Caki2 (cell line): ENCODE data around the gene ERVW-1. TPM values are rescaled to one million over a fixed set of nuclear protein-coding genes. Genes with fewer than 3 reads are reported as not detected.
A peak's percentile ranks its signal among the peaks of the same experiment; 100 is the strongest.

Experiments
- DNase-seq: peaks from one replicate; pipeline ENCODE4 v3.0.0-alpha.2; 2015; ENCODE audit warnings: low read depth
- in situ Hi-C: cut with HindIII; loops from 2 replicates; pipeline ENCODE4 v1.10.0; 2016; ENCODE audit warnings: low sequenced_read_pairs, low pct_unique_long_range_greater_than_20kb, mixed read lengths
- total RNA-seq: library from RNA; depleted of rRNA; stranded (reverse); fragments of >200 nt; shearing (Covaris generic); gene quantifications from 2 replicates; pipeline ENCODE4 v1.2.3, GENCODE V29; 2014; ENCODE audit warnings: low replicate concordance; rRNA removed

Gene ERVW-1
- total RNA-seq, 1 experiment from 2014 or later, result not detected

GRCh38 chr7:92437956-92438491 lies 39.7 kb downstream of the ERVW-1 start:
- DNase-seq, result no peak
- in situ Hi-C loops, result no loop called here

GRCh38 chr7:92436612-92437445 lies 40.9 kb downstream of the ERVW-1 start:
- in situ Hi-C loops, result no loop called here
- no peak for DNase-seq

GRCh38 chr7:92435542-92435941 lies 42.2 kb downstream of the ERVW-1 start:
- in situ Hi-C loops, result no loop called here
- no peak for DNase-seq

- DNase-seq, result no peak
- in situ Hi-C loops, result no loop called here
Measured at GRCh38 chr7:92433019-92433418, 44.7 kb downstream of the ERVW-1 start.

GRCh38 chr7:92432299-92432946 lies 45.3 kb downstream of the ERVW-1 start:
- in situ Hi-C loops, result no loop called here
- no peak for DNase-seq

GRCh38 chr7:92427193-92427592 lies 50.6 kb downstream of the ERVW-1 start:
- DNase-seq, result no peak
- in situ Hi-C loops, result no loop called here

- in situ Hi-C loops, result no loop called here
- no peak for DNase-seq
Measured at GRCh38 chr7:92425311-92425947, 52.3 kb downstream of the ERVW-1 start.

- DNase-seq, result no peak
- in situ Hi-C loops, result no loop called here
Measured at GRCh38 chr7:92423710-92424131, 54.0 kb downstream of the ERVW-1 start.

- DNase-seq, result no peak
- in situ Hi-C loops, result no loop called here
Measured at GRCh38 chr7:92422926-92423325, 54.8 kb downstream of the ERVW-1 start.

- DNase-seq, result peak; percentile 2
Measured at GRCh38 chr7:92421676-92422435, 55.9 kb downstream of the ERVW-1 start.

More at GRCh38 chr7:92421676-92422435, 55.9 kb downstream of the ERVW-1 start:
- in situ Hi-C loops, result no loop called here

Other genes with a start within 250 kb of the ERVW-1 start
- 7.2 and 21.9 TPM in 2 replicates for gene KRIT1, start 232.0 kb downstream of the ERVW-1 start, total RNA-seq
- gene ANKIB1, start 232.0 kb downstream of the ERVW-1 start, total RNA-seq, result 21.3 and 24.4 TPM in 2 replicates
- 10.2 and 13.5 TPM in 2 replicates for gene GATAD1, start 30.5 kb downstream of the ERVW-1 start, total RNA-seq
- 6.4 and 22.1 TPM in 2 replicates for gene PEX1, start 50.6 kb upstream of the ERVW-1 start, total RNA-seq
- gene RBM48, start 50.8 kb upstream of the ERVW-1 start, total RNA-seq, result 2.7 and 3.7 TPM in 2 replicates
- 6.6 and 10.4 TPM in 2 replicates for gene FAM133B, start 112.4 kb upstream of the ERVW-1 start, total RNA-seq